ENCODE data around the gene NLK. TPM values are rescaled to one million over a fixed set of nuclear protein-coding genes. Genes with fewer than 3 reads are reported as not detected.
A peak's percentile ranks its signal among the peaks of the same experiment; 100 is the strongest.

NLK gene
- total and polyA plus RNA-seq, 10 of the 15 experiments (the other 5 are each of a cell fraction or from before 2014, with no cell fraction given) = 5.0 to 22.9 (median 15.0) TPM

DNA sequence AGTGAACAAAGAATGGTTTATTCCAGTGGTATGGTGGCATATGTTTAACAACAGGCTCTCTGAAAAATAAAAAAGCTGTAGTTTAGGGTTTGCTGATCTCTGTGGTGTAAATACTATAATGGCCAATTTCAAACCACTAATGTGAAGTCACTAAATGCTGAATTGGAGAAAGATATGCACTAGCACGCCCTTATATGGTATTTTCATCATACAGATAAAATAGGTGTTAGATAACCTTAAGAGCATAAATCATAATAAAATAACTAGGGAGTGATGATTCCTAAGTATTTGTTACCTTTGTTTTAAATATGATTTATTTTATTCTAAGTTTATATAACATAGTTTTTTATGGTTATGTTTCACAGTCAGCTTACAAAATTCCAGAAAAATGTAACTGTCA, 17.2 kb downstream of the NLK start:
- H3K9ac ChIP-seq (ENCODE audit: control insufficient read depth, insufficient read depth, low read length) = no peak overlapping the region
- intact Hi-C loops (cut with micrococcal nuclease; ENCODE audit: unreplicated experiment) = loop anchor here (10.0 kb wide), 1 partner anchor 255 kb away; the partner anchor contains the start of gene TMEM97
- WGBS (ENCODE audit: insufficient coverage, insufficient replicate concordance, low lambda C conversion rate, missing lambda C conversion rate) = 96% methylated on average over 1 of the region's 1 CpG
- ATAC-seq (no peak), FAIRE-seq (no peak), DNase-seq (ENCODE audit: low read depth, low spot score) (no peak)
- no peak overlapping the region for H3K27ac ChIP-seq (ENCODE audit: control insufficient read depth, insufficient read depth)
- H3K4me3 ChIP-seq = no peak overlapping the region
- no peaks in the 10 kb centered on the region for H3K27me3 ChIP-seq (replicated peaks in 1 of 2; ENCODE audit: control insufficient read depth in 2 of 2, insufficient read depth in 2 of 2, low read length in 1 of 2)
- H3K36me3 ChIP-seq (ENCODE audit: control insufficient read depth in 2 of 2, insufficient read depth in 2 of 2, low read length in 1 of 2) = no peaks in the 10 kb centered on the region
- H4K20me1 ChIP-seq (ENCODE audit: control insufficient read depth, insufficient read depth) = no peaks in the 10 kb centered on the region
- ChIA-PET POLR2A (interaction anchor here (0.8 to 3.0 kb wide), 3 partner anchors 16 to 251 kb away, joined by 3 to 9 read pairs (median 3); partner anchors contain the start of gene NLK), RAD21 (ENCODE audit: unreplicated experiment) (interaction anchor here (0.8 to 1.8 kb wide), 3 partner anchors 35 to 167 kb away, joined by 3 to 4 read pairs (median 3); partner anchors contain the start of gene LYRM9), SMC1A (ENCODE audit: uncharacterized antibody, unreplicated experiment) (interaction anchor here (0.7 to 4.9 kb wide), 9 partner anchors 11 to 276 kb away, joined by 3 to 72 read pairs (median 4); partner anchors contain the start of genes IFT20, NLK and TNFAIP1), CTCF (interaction anchor here (0.7 to 1.5 kb wide), 4 partner anchors 16 to 166 kb away, joined by 3 to 4 read pairs (median 4); no protein-coding TSS in a partner anchor)
- no peaks in the 10 kb centered on the region; the same call in 2 of the 3 replicates for H3K9me3 ChIP-seq (replicated peaks; ENCODE audit: control insufficient read depth, insufficient read depth, low read length)
- peaks cover 39% of the 10 kb centered on the region for H3K79me2 ChIP-seq (ENCODE audit: control insufficient read depth, insufficient read depth, low read length)
- H2AFZ ChIP-seq (ENCODE audit: control insufficient read depth, low read depth, low read length) = no peak overlapping the region
- in situ Hi-C loops (cut with MboI) = loop anchor here (10.0 to 25.0 kb wide), 2 partner anchors 595 to 772 kb away; partner anchors contain the start of gene WSB1
- H3K4me2 ChIP-seq (ENCODE audit: control insufficient read depth, insufficient read depth) = no peak overlapping the region
- 0 out of 4 replicates have a peak, but pooled peaks of 1 of the 2 experiments have one; percentile 45 for TF ChIP-seq SRF (IDR thresholded peaks at IDR 0.05; ENCODE audit: low read depth in 2 of 2, low read length in 2 of 2)
- TF ChIP-seq, protein P1, sequence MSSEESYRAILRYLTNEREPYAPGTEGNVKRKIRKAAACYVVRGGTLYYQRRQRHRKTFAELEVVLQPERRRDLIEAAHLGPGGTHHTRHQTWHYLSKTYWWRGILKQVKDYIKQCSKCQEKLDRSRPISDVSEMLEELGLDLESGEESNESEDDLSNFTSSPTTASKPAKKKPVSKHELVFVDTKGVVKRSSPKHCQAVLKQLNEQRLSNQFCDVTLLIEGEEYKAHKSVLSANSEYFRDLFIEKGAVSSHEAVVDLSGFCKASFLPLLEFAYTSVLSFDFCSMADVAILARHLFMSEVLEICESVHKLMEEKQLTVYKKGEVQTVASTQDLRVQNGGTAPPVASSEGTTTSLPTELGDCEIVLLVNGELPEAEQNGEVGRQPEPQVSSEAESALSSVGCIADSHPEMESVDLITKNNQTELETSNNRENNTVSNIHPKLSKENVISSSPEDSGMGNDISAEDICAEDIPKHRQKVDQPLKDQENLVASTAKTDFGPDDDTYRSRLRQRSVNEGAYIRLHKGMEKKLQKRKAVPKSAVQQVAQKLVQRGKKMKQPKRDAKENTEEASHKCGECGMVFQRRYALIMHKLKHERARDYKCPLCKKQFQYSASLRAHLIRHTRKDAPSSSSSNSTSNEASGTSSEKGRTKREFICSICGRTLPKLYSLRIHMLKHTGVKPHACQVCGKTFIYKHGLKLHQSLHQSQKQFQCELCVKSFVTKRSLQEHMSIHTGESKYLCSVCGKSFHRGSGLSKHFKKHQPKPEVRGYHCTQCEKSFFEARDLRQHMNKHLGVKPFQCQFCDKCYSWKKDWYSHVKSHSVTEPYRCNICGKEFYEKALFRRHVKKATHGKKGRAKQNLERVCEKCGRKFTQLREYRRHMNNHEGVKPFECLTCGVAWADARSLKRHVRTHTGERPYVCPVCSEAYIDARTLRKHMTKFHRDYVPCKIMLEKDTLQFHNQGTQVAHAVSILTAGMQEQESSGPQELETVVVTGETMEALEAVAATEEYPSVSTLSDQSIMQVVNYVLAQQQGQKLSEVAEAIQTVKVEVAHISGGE (CRISPR knock-in tag; IDR thresholded peaks at IDR 0.05) = no peak
- H3K4me1 ChIP-seq (ENCODE audit: control insufficient read depth, insufficient read depth, low read length) = peaks cover 36% of the 10 kb centered on the region
- no TSS peak for BruUV-seq (replicated peaks)

Data from GM12878 (cell line).